ENCODE results near the gene CHMP4B.

DNA sequence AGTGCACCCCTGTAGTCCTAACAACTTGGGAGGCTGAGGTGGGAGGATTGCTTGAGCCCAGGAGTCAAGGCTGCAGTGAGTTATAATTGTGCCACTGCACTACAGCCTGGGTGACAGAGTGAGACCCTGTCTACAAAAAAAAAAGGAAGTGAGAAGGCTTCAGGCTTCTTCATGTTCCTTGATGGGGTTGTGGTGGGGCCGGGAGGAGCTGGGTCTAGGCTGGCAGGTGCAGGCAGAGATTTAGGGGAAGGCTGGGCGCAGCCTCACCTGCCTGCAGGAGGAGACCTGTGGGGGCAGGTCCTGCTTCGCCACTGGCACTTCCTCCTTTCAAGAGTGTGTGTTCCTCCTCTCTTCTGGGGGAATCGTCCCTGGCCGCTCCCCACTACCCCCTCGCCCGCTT is 63.9 kb downstream of the CHMP4B start:
- TF ChIP-seq, protein P1, sequence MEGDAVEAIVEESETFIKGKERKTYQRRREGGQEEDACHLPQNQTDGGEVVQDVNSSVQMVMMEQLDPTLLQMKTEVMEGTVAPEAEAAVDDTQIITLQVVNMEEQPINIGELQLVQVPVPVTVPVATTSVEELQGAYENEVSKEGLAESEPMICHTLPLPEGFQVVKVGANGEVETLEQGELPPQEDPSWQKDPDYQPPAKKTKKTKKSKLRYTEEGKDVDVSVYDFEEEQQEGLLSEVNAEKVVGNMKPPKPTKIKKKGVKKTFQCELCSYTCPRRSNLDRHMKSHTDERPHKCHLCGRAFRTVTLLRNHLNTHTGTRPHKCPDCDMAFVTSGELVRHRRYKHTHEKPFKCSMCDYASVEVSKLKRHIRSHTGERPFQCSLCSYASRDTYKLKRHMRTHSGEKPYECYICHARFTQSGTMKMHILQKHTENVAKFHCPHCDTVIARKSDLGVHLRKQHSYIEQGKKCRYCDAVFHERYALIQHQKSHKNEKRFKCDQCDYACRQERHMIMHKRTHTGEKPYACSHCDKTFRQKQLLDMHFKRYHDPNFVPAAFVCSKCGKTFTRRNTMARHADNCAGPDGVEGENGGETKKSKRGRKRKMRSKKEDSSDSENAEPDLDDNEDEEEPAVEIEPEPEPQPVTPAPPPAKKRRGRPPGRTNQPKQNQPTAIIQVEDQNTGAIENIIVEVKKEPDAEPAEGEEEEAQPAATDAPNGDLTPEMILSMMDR (IDR thresholded peaks at IDR 0.05), result no peak
- TF ChIP-seq POLR2A (IDR thresholded peaks at IDR 0.05), result no peak
